GM10248 (cell line): ENCODE data around the gene ZNF805.
"Not testable (repeated sequence)": the region's sequence is repeated elsewhere in the genome, so short reads cannot be mapped to it uniquely, and the experiment has no call there.

Experiments
- CTCF ChIA-PET: fragments of 300-600 bp; sonication (Branson Sonifier 250); formaldehyde crosslinking; extraction: SDS; loops from one replicate; lab custom pipeline; 2021; ENCODE audit warnings: antibody characterized with exemption; lab: Yijun Ruan, JAX
- POLR2A ChIA-PET: fragments of 350-650 bp; sonication (Branson Sonifier 250); formaldehyde crosslinking; extraction: SDS; loops from one replicate; lab custom pipeline; 2020; ENCODE audit warnings: antibody characterized with exemption; lab: Yijun Ruan, JAX
- DNase-seq: peaks from one replicate; pipeline ENCODE4 v3.0.0; 2012; ENCODE audit errors: extremely low spot score
- TF ChIP-seq, protein P1 (sequence below): IDR thresholded peaks from 2 replicates; pipeline ENCODE4 v1.5.1; 2012; ENCODE audit warnings: mild to moderate bottlenecking, low read depth; ENCODE audit errors: extremely low read depth, missing control alignments, control extremely low read depth

ZNF805 gene

DNA sequence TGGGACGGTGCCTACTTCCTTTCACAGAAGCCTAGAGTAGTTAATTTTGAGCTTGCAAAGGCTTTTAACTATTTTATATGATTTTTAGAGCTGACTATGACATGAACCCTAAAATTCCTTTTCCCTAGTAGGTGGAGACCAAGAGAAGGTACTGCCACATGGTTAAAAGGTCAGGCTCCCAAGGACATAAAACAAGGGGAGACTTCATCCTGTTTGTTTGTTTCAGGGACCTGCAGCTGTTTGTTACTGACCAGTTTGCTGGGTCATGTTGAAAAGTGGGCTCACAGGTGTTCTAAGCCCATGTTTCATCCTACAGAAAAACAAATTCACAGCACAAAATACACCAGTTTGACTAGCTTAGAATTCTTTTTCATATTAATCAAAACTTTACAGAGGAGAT lies 36.0 kb downstream of the ZNF805 start:
- CTCF ChIA-PET: interaction anchor here (1.0 to 1.1 kb wide), 2 partner anchors 8 to 16 kb away, joined by 3 read pairs; no protein-coding TSS in a partner anchor

DNA sequence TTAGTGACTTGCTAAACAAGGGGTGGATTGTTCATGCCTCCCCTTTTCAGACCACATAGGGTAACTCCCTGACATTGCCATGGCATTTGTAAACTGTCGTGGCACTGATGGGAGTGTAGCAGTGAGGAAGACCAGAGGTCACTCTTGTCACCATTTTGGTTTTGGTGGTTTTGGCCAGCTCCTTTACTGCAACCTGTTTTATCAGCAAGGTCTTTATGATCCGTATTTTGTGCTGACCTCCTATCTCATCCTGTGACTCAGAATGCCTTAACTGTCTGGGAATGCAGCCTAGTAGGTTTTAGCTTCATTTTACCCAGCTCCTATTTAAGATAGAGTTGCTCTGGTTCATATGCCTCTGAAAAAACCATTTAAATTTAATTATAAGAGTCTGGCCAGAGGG lies 38.0 kb downstream of the ZNF805 start:
- CTCF ChIA-PET, POLR2A ChIA-PET, DNase-seq: not testable (repeated sequence)

More for the DNA sequence above, 36.0 kb downstream of the ZNF805 start:
- DNase-seq: no peak
- TF ChIP-seq, protein P1, sequence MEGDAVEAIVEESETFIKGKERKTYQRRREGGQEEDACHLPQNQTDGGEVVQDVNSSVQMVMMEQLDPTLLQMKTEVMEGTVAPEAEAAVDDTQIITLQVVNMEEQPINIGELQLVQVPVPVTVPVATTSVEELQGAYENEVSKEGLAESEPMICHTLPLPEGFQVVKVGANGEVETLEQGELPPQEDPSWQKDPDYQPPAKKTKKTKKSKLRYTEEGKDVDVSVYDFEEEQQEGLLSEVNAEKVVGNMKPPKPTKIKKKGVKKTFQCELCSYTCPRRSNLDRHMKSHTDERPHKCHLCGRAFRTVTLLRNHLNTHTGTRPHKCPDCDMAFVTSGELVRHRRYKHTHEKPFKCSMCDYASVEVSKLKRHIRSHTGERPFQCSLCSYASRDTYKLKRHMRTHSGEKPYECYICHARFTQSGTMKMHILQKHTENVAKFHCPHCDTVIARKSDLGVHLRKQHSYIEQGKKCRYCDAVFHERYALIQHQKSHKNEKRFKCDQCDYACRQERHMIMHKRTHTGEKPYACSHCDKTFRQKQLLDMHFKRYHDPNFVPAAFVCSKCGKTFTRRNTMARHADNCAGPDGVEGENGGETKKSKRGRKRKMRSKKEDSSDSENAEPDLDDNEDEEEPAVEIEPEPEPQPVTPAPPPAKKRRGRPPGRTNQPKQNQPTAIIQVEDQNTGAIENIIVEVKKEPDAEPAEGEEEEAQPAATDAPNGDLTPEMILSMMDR: no peak
- POLR2A ChIA-PET: no interaction called here

DNA sequence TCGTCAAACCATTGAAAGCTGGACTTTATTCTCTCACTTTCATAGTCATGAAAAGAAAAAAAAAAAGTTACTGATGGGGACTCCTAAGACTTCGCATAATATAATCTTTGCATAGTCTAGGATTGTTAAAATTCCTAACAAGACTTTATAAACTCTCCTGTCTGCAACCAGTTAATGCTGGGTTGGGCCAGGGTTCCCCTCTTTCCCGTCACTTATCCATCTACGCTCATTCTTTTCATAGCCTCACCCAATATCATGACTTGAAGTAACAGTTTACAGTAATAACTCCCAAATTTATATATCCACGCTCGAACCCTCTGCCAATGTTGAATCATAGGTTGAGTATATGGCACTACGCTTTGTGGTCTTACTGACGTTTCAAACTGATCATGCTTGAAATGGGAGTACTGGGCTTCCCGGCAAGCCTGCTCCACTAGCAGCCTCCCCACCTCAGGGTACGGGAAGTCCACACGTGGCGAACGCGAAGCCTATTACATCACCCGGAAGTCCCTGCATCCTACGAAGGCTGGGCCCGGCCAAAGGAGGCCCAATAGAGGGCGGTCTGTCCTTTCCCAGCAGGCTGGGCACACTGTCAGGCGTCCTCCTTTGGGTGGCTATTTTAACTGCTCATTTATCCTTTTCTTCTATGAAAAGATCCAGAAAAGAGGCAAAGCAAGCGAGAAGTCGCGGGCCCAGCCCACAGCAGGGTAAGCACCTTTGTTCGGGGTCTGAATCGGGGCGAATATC lies 39.2 kb downstream of the ZNF805 start:
- ChIA-PET POLR2A (no interaction called here), CTCF (no interaction called here)
- DNase-seq: peak; percentile 86
- TF ChIP-seq, protein P1: peak; percentile 57

DNA sequence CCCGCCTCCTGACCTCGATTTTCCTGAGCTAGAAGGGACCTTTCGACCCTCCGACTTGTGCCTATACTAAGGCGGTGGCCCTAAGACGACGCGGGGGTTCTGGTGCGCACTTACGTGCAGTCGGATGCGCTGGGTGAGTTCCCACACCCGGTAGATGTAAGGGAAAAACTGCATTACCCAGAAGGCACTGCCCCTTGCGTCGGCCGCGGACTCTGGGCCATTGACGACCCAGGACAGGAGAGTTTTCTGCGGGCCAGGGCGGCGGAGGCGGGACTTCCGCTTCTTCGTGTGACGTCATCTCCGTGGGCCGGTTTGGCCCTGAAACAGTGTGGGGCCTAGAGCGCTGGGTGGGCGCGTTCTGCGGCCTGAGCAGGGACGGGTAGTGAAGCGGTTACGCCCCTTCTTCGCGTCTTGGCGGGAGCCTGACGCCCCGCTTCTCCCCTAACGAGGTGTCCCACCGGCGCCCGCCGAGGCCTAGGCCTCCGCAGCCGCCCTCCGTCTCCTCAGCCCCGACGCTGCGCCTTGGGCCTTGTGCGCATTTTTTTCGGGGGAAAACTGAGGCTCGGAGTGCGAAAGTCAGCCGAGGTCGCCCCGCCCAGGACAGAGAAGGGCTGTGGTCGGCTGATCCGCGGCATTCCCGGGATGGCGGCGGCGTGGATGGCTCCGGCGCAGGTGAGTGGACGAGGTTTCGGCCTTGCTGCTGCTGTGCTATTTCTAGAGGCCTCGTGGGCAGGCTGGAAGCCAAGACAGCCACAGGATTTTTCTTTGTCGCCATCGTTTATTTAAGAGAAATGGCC lies 39.9 kb downstream of the ZNF805 start, which contains the start of gene ZNF460:
Gene ZNF460, plus strand, starts transcription at position 321 of the 797 bp plus-strand sequence. Its CDS starts 322 bp downstream, at position 643.
- ChIA-PET CTCF (no interaction called here), POLR2A (no interaction called here)
- TF ChIP-seq, protein P1: no peak
- DNase-seq: peak; percentile 95

DNA sequence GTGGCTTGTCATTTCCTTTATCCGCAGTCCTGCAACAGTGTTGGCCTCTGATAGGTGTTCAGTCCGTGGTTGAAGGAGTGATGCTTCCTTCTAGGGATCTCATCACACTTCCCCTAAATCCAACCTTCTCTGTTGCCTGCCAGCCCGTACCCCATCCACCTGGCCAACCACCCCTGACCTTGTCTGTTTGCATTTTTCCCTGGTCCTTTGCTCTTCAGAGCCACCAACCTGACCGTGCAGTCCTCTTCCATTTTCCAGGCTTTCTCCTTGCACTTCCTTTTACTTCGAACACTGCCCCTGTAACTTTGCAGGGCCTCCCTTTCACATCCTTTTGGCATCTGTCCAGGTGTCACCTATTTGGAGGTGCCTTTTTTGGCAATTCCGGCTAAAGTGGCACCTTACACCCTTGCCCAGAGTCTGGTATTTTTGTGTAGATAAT lies 40.5 kb downstream of the ZNF805 start:
- TF ChIP-seq, protein P1: no peak
- CTCF ChIA-PET: no interaction called here
- POLR2A ChIA-PET: no interaction called here
- peak; percentile 17 for DNase-seq

DNA sequence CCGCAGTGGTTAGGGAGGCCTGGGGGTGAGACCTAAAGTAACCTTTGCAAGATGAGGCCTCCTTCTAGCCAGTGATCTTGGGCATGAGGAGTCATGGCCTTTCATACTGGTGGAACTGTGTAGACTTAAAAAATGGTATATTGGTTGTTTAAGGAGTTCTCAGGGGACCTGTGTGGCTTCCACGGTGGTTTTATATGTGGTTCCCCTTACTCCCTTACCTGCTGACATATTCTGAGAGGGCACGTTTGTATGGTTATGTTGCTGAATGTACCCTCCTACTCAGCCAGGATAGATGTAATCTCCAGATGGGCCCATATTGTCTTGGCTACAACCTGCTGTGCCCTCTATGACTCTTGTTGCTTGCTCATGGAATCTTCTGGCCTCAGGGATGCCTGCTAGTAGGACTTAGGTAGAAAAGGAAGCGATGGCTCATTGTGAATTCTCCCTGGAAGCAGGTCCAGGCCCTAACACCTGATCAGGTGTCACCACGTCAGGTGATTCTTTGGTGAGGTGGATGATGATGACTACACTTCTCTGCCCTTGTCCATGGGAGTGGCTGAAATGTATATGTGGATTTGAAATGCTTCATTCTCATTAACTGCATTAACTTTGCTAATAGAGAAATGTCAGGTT lies 41.7 kb downstream of the ZNF805 start:
- ChIA-PET POLR2A (no interaction called here), CTCF (no interaction called here)
- peak; percentile 30 for DNase-seq
- TF ChIP-seq, protein P1: no peak

DNA sequence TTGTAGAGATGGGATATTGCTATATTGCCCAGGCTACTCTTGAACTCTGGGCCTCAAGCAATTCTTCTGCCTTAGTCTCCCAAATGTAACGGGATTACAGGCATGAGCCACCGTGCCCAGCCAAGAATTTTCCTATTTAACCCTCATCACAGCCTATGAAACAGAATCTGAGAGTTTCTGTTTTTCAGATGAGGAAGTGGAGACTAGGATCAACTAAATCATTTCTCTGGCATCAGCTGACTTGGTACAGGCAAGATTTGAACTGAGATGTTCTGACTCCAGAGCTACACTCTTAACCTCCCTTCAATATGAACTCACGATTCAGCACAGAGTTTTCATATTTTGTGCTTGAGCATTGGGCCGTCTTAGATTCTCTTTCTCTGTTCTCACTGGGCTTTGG lies 47.9 kb downstream of the ZNF805 start:
- no peak for DNase-seq
- TF ChIP-seq, protein P1: no peak
- POLR2A ChIA-PET: no interaction called here
- CTCF ChIA-PET: interaction anchor here (1.4 to 1.6 kb wide), 2 partner anchors 14 to 62 kb away, joined by 3 to 6 read pairs; no protein-coding TSS in a partner anchor
